Testis (tissue), 2 donors: Measurements from ENCODE around the gene PKIG.

Source experiments
- CTCF ChIP-seq, 3 experiments: fragments of 450-650 bp in 2 of 3; fragments of 200-600 bp in 1 of 3; sonication (generic) in 1 of 3; IDR thresholded peaks; one replicate each; pipeline ENCODE4 v1.5.1; 2016 to 2019; ENCODE audit warnings: antibody characterized with exemption in 3 of 3, mild to moderate bottlenecking in 2 of 3, moderate library complexity in 1 of 3
- POLR2A ChIP-seq: fragments of 450-650 bp; IDR thresholded peaks from one replicate; pipeline ENCODE4 v1.6.1; 2017; ENCODE audit warnings: antibody characterized with exemption, mild to moderate bottlenecking, moderate library complexity

GRCh38 chr20:44574372-44574771, 8.0 kb upstream of the PKIG start:
- no peak for TF ChIP-seq POLR2A
- no peak for TF ChIP-seq CTCF (IDR thresholded peaks at IDR 0.05)
